Naive thymus-derived CD4-positive, alpha-beta T cell (primary cell): Measurements from ENCODE around the gene FOXA3. TPM values are rescaled to one million over a fixed set of nuclear protein-coding genes. Genes with fewer than 3 reads are reported as not detected.
A peak's percentile ranks its signal among the peaks of the same experiment; 100 is the strongest.

Experiments
- ATAC-seq: fragments of 150-1000 bp; cut with Tn5 transposase; 2 replicates; pipeline ENCODE4 v1.10.0; 2021; ENCODE audit warnings: mild to moderate bottlenecking, moderate library complexity
- CTCF ChIA-PET: fragments of 350-600 bp; sonication (Branson Sonifier 250); formaldehyde crosslinking; loops from one replicate; lab custom pipeline; 2021; ENCODE audit warnings: antibody characterized with exemption; lab: Charles Lee
- POLR2A ChIA-PET: fragments of 350-600 bp; sonication (Branson Sonifier 250); formaldehyde crosslinking; loops from one replicate; lab custom pipeline; 2021; ENCODE audit warnings: antibody characterized with exemption, inconsistent platforms; lab: Charles Lee
- DNase-seq, 9 donors: peaks; one replicate each; pipeline versions ENCODE4 v3.0.0 to v3.0.0-alpha.2; 2020 to 2022; ENCODE audit warnings: mixed read lengths in 1 of 9
- H3K27ac ChIP-seq: one replicate; pipeline ENCODE4 v1.7.0; 2013; ENCODE audit warnings: mild to moderate bottlenecking, low read depth, low read length, moderate library complexity
- H3K27me3 ChIP-seq, 2 donors: one replicate each; pipeline ENCODE4 v1.7.0; 2013; ENCODE audit warnings: low read length in 2 of 2, mild to moderate bottlenecking in 2 of 2, moderate library complexity in 2 of 2; ENCODE audit not compliant: control insufficient read depth in 2 of 2, insufficient read depth in 2 of 2
- H3K36me3 ChIP-seq, 3 experiments: 1 replicate in 2 of 3; 2 replicates in 1 of 3; pipeline ENCODE4 v1.7.0; 2013; ENCODE audit warnings: low read length in 3 of 3, mild to moderate bottlenecking in 3 of 3, moderate library complexity in 1 of 3; ENCODE audit not compliant: insufficient read depth in 3 of 3, control insufficient read depth in 2 of 3
- H3K4me1 ChIP-seq, 2 donors: one replicate each; pipeline ENCODE4 v1.7.0; 2013; ENCODE audit warnings: low read length in 2 of 2, mild to moderate bottlenecking in 2 of 2, moderate library complexity in 1 of 2; ENCODE audit not compliant: control insufficient read depth in 2 of 2, insufficient read depth in 2 of 2
- H3K4me3 ChIP-seq: 2 replicates; pipeline ENCODE4 v1.7.0; 2013; ENCODE audit warnings: mild to moderate bottlenecking, low read length
- H3K9me3 ChIP-seq, 3 experiments: 1 replicate in 2 of 3; 2 replicates in 1 of 3; pipeline ENCODE4 v1.7.0; 2013; ENCODE audit warnings: low read length in 3 of 3; ENCODE audit not compliant: control insufficient read depth in 2 of 3
- H3K27ac Mint-ChIP-seq, 9 donors: one replicate each; pipeline ENCODE4 v1.8.0; 2020 to 2022; ENCODE audit warnings: mixed read lengths in 9 of 9, mild to moderate bottlenecking in 8 of 9, moderate library complexity in 5 of 9, inconsistent platforms in 2 of 9
- H3K27me3 Mint-ChIP-seq, 5 donors: one replicate each; pipeline ENCODE4 v1.8.0; 2021 to 2022; ENCODE audit warnings: mixed read lengths in 5 of 5, mild to moderate bottlenecking in 1 of 5
- H3K36me3 Mint-ChIP-seq, 5 donors: one replicate each; pipeline ENCODE4 v1.8.0; 2020 to 2022; ENCODE audit warnings: mixed read lengths in 5 of 5, mild to moderate bottlenecking in 3 of 5, inconsistent platforms in 1 of 5
- H3K4me1 Mint-ChIP-seq, 7 donors: one replicate each; pipeline ENCODE4 v1.8.0; 2020 to 2022; ENCODE audit warnings: mixed read lengths in 7 of 7, mild to moderate bottlenecking in 3 of 7, inconsistent platforms in 1 of 7
- H3K4me3 Mint-ChIP-seq, 10 donors: one replicate each; pipeline ENCODE4 v1.8.0; 2020 to 2022; ENCODE audit warnings: mild to moderate bottlenecking in 10 of 10, mixed read lengths in 10 of 10, moderate library complexity in 6 of 10, inconsistent platforms in 2 of 10
- H3K9me3 Mint-ChIP-seq, 11 donors: one replicate each; pipeline ENCODE4 v1.8.0; 2020 to 2022; ENCODE audit warnings: mixed read lengths in 11 of 11, mild to moderate bottlenecking in 4 of 11, inconsistent platforms in 1 of 11, moderate library complexity in 1 of 11
- intact Hi-C, 2 donors: fragments of 100-400 bp; cut with micrococcal nuclease; formaldehyde crosslinking; loops; one replicate each; pipeline ENCODE4 v1.15.1; 2023
- polyA plus RNA-seq, 2 donors: library from polyadenylated mRNA; unstranded; fragments of 300-500 nt; fragmentation: Illumina TruSeq; gene quantifications; one replicate each; pipeline ENCODE4 v1.2.3, GENCODE V29; 2021
- total RNA-seq, 6 experiments: library from RNA in 5 of 6; stranded (reverse) in 5 of 6; gene quantifications; 1 replicate in 5 of 6; 2 replicates in 1 of 6; pipeline ENCODE4 v1.2.3 and lab custom pipeline; 2021 to 2026

The FOXA3 gene
- total and polyA plus RNA-seq, 7 experiments from 2014 or later, result not detected

DNA sequence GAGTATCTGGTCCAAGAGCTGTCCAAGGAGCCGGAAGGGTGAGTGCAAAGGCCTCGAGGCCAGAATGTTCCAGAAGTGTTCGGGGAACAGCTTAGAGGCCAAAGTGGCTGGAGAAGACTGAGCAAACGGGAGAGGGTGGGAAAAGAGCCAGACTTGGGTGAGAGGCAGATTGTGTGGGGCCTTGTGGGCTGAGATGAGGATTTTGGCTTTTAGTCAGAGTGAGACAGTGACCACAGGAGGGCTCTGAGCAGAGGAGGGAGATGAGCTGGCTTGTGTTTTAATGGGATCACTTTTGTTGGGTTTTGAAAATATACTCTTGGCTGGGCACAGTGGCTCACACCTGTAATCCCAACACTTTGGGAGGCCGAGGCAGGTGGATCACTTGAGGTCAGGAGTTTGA is 44.8 kb downstream of the FOXA3 start:
- Histone ChIP-seq H3K36me3 (no peaks in the 10 kb centered on the region), H3K27me3 (no peaks in the 10 kb centered on the region), H3K9me3 (no peaks in the 10 kb centered on the region), H3K4me3 (no peak overlapping the region), H3K4me1 (no peaks in the 10 kb centered on the region), H3K27ac (no peak overlapping the region)
- peaks cover 0 to 4% (median 0%) of the 10 kb centered on the region in 7 donors for H3K4me1 Mint-ChIP-seq
- peaks cover 17 to 34% (median 26%) of the 10 kb centered on the region in 5 donors for H3K27me3 Mint-ChIP-seq
- intact Hi-C loops, result no loop called here
- no peak for DNase-seq
- CTCF ChIA-PET, result no interaction called here
- H3K4me3 Mint-ChIP-seq, result no peak overlapping the region
- peaks cover 0 to 4% (median 0%) of the 10 kb centered on the region in 5 donors for H3K36me3 Mint-ChIP-seq
- POLR2A ChIA-PET, result no interaction called here
- no peak overlapping the region for H3K27ac Mint-ChIP-seq
- ATAC-seq, result no peak
- H3K9me3 Mint-ChIP-seq, result no peaks in the 10 kb centered on the region

GRCh38 chr19:45911291-45911690 is 47.2 kb downstream of the FOXA3 start:
- H3K27me3 ChIP-seq, result no peaks in the 10 kb centered on the region
- no peak overlapping the region for H3K4me3 ChIP-seq
- intact Hi-C loops, result no loop called here
- POLR2A ChIA-PET, result no interaction called here
- CTCF ChIA-PET, result interaction anchor here (1.6 kb wide), 1 partner anchor 10 kb away, joined by 5 read pairs; no protein-coding TSS in a partner anchor
- H3K4me1 ChIP-seq, result no peaks in the 10 kb centered on the region
- no peaks in the 10 kb centered on the region for H3K9me3 Mint-ChIP-seq
- DNase-seq (no peak), ATAC-seq (no peak)
- peak overlapping the region in 1 of 9 donors; percentile 11 for H3K27ac Mint-ChIP-seq
- no peak overlapping the region for H3K4me3 Mint-ChIP-seq
- H3K36me3 Mint-ChIP-seq, result peaks cover 0 to 4% (median 0%) of the 10 kb centered on the region in 5 donors
- H3K27ac ChIP-seq, result no peak overlapping the region
- no peaks in the 10 kb centered on the region for H3K9me3 ChIP-seq
- no peaks in the 10 kb centered on the region for H3K36me3 ChIP-seq
- peaks cover 20 to 36% (median 27%) of the 10 kb centered on the region in 5 donors for H3K27me3 Mint-ChIP-seq
- peaks cover 0 to 5% (median 0%) of the 10 kb centered on the region in 7 donors for H3K4me1 Mint-ChIP-seq

DNA sequence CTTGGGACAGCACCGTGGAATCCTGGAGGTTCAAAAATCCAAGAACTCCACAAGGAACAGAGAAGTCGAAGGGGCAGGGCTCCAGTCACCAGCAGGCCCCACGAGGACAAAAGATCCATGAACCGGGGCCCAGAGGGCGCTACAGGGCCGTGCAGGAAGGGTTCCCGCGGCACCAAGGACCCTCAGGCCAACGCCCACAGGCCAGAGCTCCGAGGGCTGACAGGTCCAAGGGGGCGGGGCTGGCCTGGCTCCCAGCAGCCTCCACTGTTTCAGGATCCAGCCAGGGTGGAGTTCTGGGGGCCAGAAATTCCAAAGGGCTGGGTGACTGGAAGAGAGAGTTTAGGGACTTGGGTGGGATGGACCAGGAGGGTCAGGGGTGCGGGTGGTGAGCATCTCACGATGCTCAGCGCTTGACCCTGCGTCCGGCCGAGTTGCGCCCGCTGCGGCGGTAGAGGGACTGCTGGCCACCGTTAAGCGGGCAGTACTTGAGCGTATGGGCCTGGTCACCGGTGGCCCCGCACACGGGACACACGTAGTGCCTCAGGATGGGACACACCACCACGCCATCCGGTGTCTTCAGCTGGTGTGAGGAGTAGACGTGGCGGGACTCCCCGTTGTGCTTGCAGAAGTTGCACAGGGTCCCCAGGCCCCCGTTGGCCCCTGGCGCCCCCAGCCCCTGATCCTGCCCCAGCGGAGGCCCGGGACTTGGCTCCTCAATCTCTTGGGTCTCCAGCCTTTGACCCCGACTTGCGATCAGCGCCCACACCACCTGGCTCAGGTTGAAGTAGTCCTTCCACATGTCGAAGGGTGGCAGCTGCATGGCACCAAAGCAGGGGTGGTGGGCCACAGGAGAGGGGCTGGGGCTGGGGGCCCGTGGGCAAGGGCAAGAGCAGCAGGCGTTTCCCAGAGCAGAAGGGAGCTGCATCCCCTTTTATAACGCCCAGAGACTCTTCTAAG is 50.0 kb downstream of the FOXA3 start, which contains the start of gene NANOS2:
NANOS2 (minus strand) TSS at position 905 of the 957 bp plus-strand sequence; CDS start at position 820, 85 bp downstream.
- H3K27ac Mint-ChIP-seq, result peak within 1 kb of the TSS in 1 of 9 donors; percentile 29
- no peak within 1 kb of the TSS for H3K27ac ChIP-seq
- no peaks in the 10 kb centered on the region for H3K9me3 Mint-ChIP-seq
- ChIA-PET POLR2A (no interaction called here), CTCF (interaction anchor here (0.6 kb wide), 1 partner anchor 340 kb away, joined by 3 read pairs; no protein-coding TSS in a partner anchor)
- peaks cover 20 to 36% (median 26%) of the 10 kb centered on the region in 5 donors for H3K27me3 Mint-ChIP-seq
- H3K4me1 Mint-ChIP-seq, result peaks cover 0 to 20% (median 0%) of the 10 kb centered on the region in 7 donors
- DNase-seq (no peak), ATAC-seq (no peak)
- H3K36me3 Mint-ChIP-seq, result no peaks in the 10 kb centered on the region
- intact Hi-C loops, result no loop called here
- no peaks in the 10 kb centered on the region for H3K36me3 ChIP-seq
- H3K4me1 ChIP-seq, result no peaks in the 10 kb centered on the region
- H3K9me3 ChIP-seq, result no peaks in the 10 kb centered on the region
- no peak within 1 kb of the TSS for H3K4me3 ChIP-seq
- H3K27me3 ChIP-seq, result no peaks in the 10 kb centered on the region
- no peak within 1 kb of the TSS for H3K4me3 Mint-ChIP-seq

GRCh38 chr19:45917421-45918091 is 53.4 kb downstream of the FOXA3 start:
- Mint-ChIP-seq H3K36me3 (no peaks in the 10 kb centered on the region), H3K4me1 (peaks cover 0 to 42% (median 0%) of the 10 kb centered on the region in 7 donors), H3K4me3 (peak overlapping the region in 1 of 10 donors; percentile 67), H3K27ac (peak overlapping the region in 1 of 9 donors; percentile 92), H3K27me3 (peaks cover 5 to 21% (median 17%) of the 10 kb centered on the region in 5 donors), H3K9me3 (peaks cover 0 to 2% (median 0%) of the 10 kb centered on the region in 11 donors)
- Histone ChIP-seq H3K9me3 (no peaks in the 10 kb centered on the region), H3K4me1 (no peaks in the 10 kb centered on the region), H3K4me3 (no peak overlapping the region), H3K36me3 (no peaks in the 10 kb centered on the region), H3K27ac (no peak overlapping the region), H3K27me3 (no peaks in the 10 kb centered on the region)
- intact Hi-C loops, result loop anchor here in 1 of 2 donors (1.0 kb wide), 2 partner anchors 14 to 78 kb away; partner anchors contain the start of gene CCDC61
- ChIA-PET CTCF (no interaction called here), POLR2A (no interaction called here)
- no peak for ATAC-seq
- no peak for DNase-seq

GRCh38 chr19:45918721-45919120 is 54.6 kb downstream of the FOXA3 start:
- Mint-ChIP-seq H3K4me3 (peak overlapping the region in 1 of 10 donors; percentile 33), H3K4me1 (peaks cover 0 to 42% (median 0%) of the 10 kb centered on the region in 7 donors), H3K36me3 (no peaks in the 10 kb centered on the region), H3K27me3 (peaks cover 0 to 10% (median 6%) of the 10 kb centered on the region in 5 donors), H3K27ac (peak overlapping the region in 1 of 9 donors; percentile 84), H3K9me3 (peaks cover 0 to 2% (median 0%) of the 10 kb centered on the region in 11 donors)
- Histone ChIP-seq H3K4me3 (no peak overlapping the region), H3K36me3 (no peaks in the 10 kb centered on the region), H3K27ac (no peak overlapping the region), H3K9me3 (no peaks in the 10 kb centered on the region), H3K4me1 (no peaks in the 10 kb centered on the region), H3K27me3 (no peaks in the 10 kb centered on the region)
- POLR2A ChIA-PET, result no interaction called here
- DNase-seq (no peak), ATAC-seq (no peak)
- intact Hi-C loops, result no loop called here
- CTCF ChIA-PET, result no interaction called here

DNA sequence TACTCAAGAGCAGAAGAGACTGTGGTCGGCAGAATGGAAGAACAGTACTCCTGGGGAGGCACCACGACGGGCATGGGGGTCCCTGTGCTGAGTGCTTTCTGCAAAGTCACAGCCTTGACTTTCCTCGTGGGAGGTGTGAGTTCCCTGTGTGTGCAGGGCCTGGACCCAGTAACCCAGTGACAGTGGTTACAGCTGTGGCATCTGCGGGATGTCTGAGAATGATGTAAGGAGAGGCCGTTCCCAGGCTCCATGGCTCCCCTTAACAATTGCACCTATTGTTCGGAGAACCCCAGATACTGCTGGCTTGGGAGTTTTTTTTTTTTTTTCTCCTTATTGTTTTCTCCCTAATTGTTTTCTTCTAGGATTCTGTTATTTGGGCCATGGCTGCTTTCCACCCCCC is 55.6 kb downstream of the FOXA3 start:
- Mint-ChIP-seq H3K9me3 (peaks cover 0 to 2% (median 0%) of the 10 kb centered on the region in 11 donors), H3K4me1 (peaks cover 0 to 42% (median 0%) of the 10 kb centered on the region in 7 donors), H3K36me3 (no peaks in the 10 kb centered on the region), H3K27me3 (peaks cover 0 to 9% (median 4%) of the 10 kb centered on the region in 5 donors), H3K4me3 (peak overlapping the region in 1 of 10 donors; percentile 2), H3K27ac (peak overlapping the region in 1 of 9 donors; percentile 23)
- intact Hi-C loops, result no loop called here
- H3K9me3 ChIP-seq, result no peaks in the 10 kb centered on the region
- H3K27ac ChIP-seq, result no peak overlapping the region
- H3K27me3 ChIP-seq, result no peaks in the 10 kb centered on the region
- no peak overlapping the region for H3K4me3 ChIP-seq
- ATAC-seq, result no peak
- H3K4me1 ChIP-seq, result no peaks in the 10 kb centered on the region
- no peaks in the 10 kb centered on the region for H3K36me3 ChIP-seq
- ChIA-PET CTCF (no interaction called here), POLR2A (no interaction called here)
- DNase-seq, result no peak
